A673 (cell line): ENCODE results near the gene GAS7.

Experiments
- EZH2 ChIP-seq: fragments of 200-600 bp; sonication (generic); IDR thresholded peaks from 2 replicates; pipeline ENCODE4 v1.6.1; 2017; ENCODE audit warnings: borderline replicate concordance, low read depth, mild to moderate bottlenecking, mixed read lengths, antibody characterized with exemption, low read length; ENCODE audit not compliant: poor library complexity, severe bottlenecking
- TF ChIP-seq, protein P1 (sequence below): fragments of 300-800, 200-600 bp; sonication (generic); conservative IDR thresholded peaks from 2 replicates; pipeline ENCODE4 v1.5.1; 2017; ENCODE audit warnings: low read depth, mild to moderate bottlenecking, antibody characterized with exemption, low read length, moderate library complexity, mixed read lengths

DNA sequence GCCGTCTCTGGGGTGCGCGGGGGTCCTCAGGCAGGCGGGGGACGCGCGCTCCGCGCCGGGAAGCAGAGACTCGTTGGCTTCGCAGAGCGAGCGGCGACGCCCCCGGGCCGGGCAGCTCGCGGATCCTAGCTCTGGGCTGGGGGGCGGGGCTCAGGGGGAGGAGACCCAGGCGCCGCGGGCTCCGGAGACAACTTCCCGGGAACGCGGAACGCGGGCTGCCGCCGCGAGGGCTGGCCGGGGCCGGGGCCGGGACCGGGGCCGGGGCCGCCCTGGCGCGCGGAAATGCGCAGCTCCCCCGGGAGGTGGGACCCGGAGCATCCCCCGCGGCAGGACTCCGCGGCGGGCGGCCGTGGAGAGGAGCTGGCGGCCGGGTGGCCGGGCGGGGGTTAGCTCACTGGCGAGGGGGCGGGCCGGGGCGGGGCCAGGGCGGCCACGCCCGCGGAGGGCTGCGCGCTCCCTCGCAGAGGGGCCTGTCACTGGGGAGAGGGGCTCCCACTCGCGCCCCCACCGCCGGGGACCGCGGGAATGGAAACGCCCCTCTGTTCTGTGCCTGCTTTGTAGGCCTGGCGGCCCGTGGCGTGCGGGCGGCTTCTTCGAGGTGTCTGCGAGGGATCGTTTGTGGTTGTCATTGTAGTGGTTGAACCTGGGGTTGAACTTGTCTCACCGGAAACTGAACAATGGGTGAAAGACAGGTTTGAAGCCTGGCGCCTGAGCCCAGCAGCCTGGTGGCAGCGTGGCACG, at the start of gene GAS7:
- TF ChIP-seq, protein P1, sequence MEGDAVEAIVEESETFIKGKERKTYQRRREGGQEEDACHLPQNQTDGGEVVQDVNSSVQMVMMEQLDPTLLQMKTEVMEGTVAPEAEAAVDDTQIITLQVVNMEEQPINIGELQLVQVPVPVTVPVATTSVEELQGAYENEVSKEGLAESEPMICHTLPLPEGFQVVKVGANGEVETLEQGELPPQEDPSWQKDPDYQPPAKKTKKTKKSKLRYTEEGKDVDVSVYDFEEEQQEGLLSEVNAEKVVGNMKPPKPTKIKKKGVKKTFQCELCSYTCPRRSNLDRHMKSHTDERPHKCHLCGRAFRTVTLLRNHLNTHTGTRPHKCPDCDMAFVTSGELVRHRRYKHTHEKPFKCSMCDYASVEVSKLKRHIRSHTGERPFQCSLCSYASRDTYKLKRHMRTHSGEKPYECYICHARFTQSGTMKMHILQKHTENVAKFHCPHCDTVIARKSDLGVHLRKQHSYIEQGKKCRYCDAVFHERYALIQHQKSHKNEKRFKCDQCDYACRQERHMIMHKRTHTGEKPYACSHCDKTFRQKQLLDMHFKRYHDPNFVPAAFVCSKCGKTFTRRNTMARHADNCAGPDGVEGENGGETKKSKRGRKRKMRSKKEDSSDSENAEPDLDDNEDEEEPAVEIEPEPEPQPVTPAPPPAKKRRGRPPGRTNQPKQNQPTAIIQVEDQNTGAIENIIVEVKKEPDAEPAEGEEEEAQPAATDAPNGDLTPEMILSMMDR: no peak
- TF ChIP-seq EZH2: no peak
